Measurements from ENCODE around the gene CFAP20DC. TPM values are rescaled to one million over a fixed set of nuclear protein-coding genes. Genes with fewer than 3 reads are reported as not detected.
"Not testable (repeated sequence)": the region's sequence is repeated elsewhere in the genome, so short reads cannot be mapped to it uniquely, and the experiment has no call there.

CFAP20DC gene
- total and polyA plus RNA-seq, 2 experiments from 2014 or later: 7.4 to 11.4 TPM

- Histone ChIP-seq H3K4me3 (peak overlapping the region; percentile 46), H3K4me2 (peak overlapping the region; percentile 57)
- H2AFZ ChIP-seq; H3K27me3 ChIP-seq (ENCODE audit: insufficient read depth); ATAC-seq; H3K4me1 Mint-ChIP-seq; H3K4me1 ChIP-seq (ENCODE audit: insufficient read depth); H3F3A ChIP-seq (replicated peaks; ENCODE audit: low read depth); H3K79me2 ChIP-seq (replicated peaks; ENCODE audit: insufficient read depth); H3K27ac Mint-ChIP-seq; H3K27me3 Mint-ChIP-seq (ENCODE audit: insufficient read depth, low read depth, poor library complexity); H4K20me1 ChIP-seq (replicated peaks; ENCODE audit: insufficient read depth); H3K36me3 ChIP-seq (ENCODE audit: insufficient read depth); H3K27ac ChIP-seq (ENCODE audit: low read depth); H3K9me2 ChIP-seq (ENCODE audit: insufficient read depth); H3K9me3 Mint-ChIP-seq: not testable (repeated sequence)
- DNase-seq (ENCODE audit: low spot score): peak; percentile 21
- H3K4me3 Mint-ChIP-seq: peak overlapping the region; percentile 46; the same call in 2 of the 3 replicates
- peak; percentile 36; the same call in 1 of the 2 replicates for TF ChIP-seq POLR2AphosphoS5 (IDR thresholded peaks at IDR 0.05; ENCODE audit: low read depth)
- H3K36me3 Mint-ChIP-seq (ENCODE audit: low read depth): peaks cover 14% of the 10 kb centered on the region; the same call in 2 of the 3 replicates
Measured at GRCh38 chr3:58842050-58842747, 207.6 kb downstream of the CFAP20DC start.

GRCh38 chr3:58840949-58841348, 208.9 kb downstream of the CFAP20DC start:
- no peak for ATAC-seq
- H3K36me3 Mint-ChIP-seq (ENCODE audit: low read depth): peaks cover 14% of the 10 kb centered on the region; the same call in 2 of the 3 replicates
- TF ChIP-seq CTCF (conservative IDR thresholded peaks at IDR 0.05; ENCODE audit: low read depth in 2 of 2): no peak
- no peak for TF ChIP-seq NANOG (IDR thresholded peaks at IDR 0.05; ENCODE audit: borderline replicate concordance)
- TF ChIP-seq ZNF114 (CRISPR knock-in tag; IDR thresholded peaks at IDR 0.05): no peak
- TF ChIP-seq REST (IDR thresholded peaks at IDR 0.05; ENCODE audit: unreplicated experiment): no peak
- no peak for TF ChIP-seq ZNF331 (CRISPR knock-in tag; IDR thresholded peaks at IDR 0.05; ENCODE audit: low read depth)
- no peak for TF ChIP-seq ETS1 (IDR thresholded peaks at IDR 0.05)
- no peak for TF ChIP-seq POLR2AphosphoS5 (IDR thresholded peaks at IDR 0.05; ENCODE audit: low read depth)
- no peak for TF ChIP-seq EZH2phosphoT487 (IDR thresholded peaks at IDR 0.05; ENCODE audit: unreplicated experiment)
- TF ChIP-seq CREB1 (CRISPR knock-in tag; IDR thresholded peaks at IDR 0.05; ENCODE audit: low read depth): no peak
- TF ChIP-seq STAT1 (IDR thresholded peaks at IDR 0.05; ENCODE audit: unreplicated experiment): no peak
- TF ChIP-seq EZH2 (IDR thresholded peaks at IDR 0.05; ENCODE audit: low read depth, unreplicated experiment): no peak
- TF ChIP-seq JUNB (IDR thresholded peaks at IDR 0.05; ENCODE audit: unreplicated experiment): no peak

More at GRCh38 chr3:58840949-58841348, 208.9 kb downstream of the CFAP20DC start:
- Histone ChIP-seq H3K9me2 (ENCODE audit: insufficient read depth) (no peaks in the 10 kb centered on the region), H4K20me1 (replicated peaks; ENCODE audit: insufficient read depth) (no peaks in the 10 kb centered on the region), H3K27me3 (ENCODE audit: insufficient read depth) (no peaks in the 10 kb centered on the region), H3K27ac (ENCODE audit: low read depth) (no peak overlapping the region), H3K79me2 (replicated peaks; ENCODE audit: insufficient read depth) (peaks cover 3% of the 10 kb centered on the region; the same call in 1 of the 2 replicates), H2AFZ (no peak overlapping the region), H3K4me2 (peak overlapping the region; percentile 57), H3K36me3 (ENCODE audit: insufficient read depth) (no peaks in the 10 kb centered on the region), H3F3A (replicated peaks; ENCODE audit: low read depth) (no peaks in the 10 kb centered on the region), H3K4me3 (peak overlapping the region; percentile 46), H3K4me1 (ENCODE audit: insufficient read depth) (peaks cover 5% of the 10 kb centered on the region)
- peaks cover 4% of the 10 kb centered on the region for H3K27me3 Mint-ChIP-seq (ENCODE audit: insufficient read depth, low read depth, poor library complexity)
- H3K4me3 Mint-ChIP-seq: no peak overlapping the region; the same call in 2 of the 3 replicates
- H3K9me3 Mint-ChIP-seq: peaks cover 6% of the 10 kb centered on the region; the same call in 2 of the 3 replicates
- H3K4me1 Mint-ChIP-seq: peaks cover 10% of the 10 kb centered on the region; the same call in 2 of the 3 replicates
- DNase-seq (ENCODE audit: low spot score): no peak
- H3K27ac Mint-ChIP-seq: no peak overlapping the region
